ENCODE measurements around the gene GRIN2A.

GRIN2A gene

GRCh38 chr16:10128397-10129258, 53.6 kb downstream of the GRIN2A start:
- DNase-seq: no peak

- DNase-seq: no peak
Measured at GRCh38 chr16:10126686-10127085, 55.5 kb downstream of the GRIN2A start.

GRCh38 chr16:10123141-10123540, 59.1 kb downstream of the GRIN2A start:
- DNase-seq: no peak

- no peak for DNase-seq
Measured at GRCh38 chr16:10122546-10122945, 59.7 kb downstream of the GRIN2A start.

GRCh38 chr16:10121897-10122425, 60.3 kb downstream of the GRIN2A start:
- DNase-seq: no peak

- no peak for DNase-seq
Measured at GRCh38 chr16:10121491-10121890, 60.7 kb downstream of the GRIN2A start.

GRCh38 chr16:10120953-10121352, 61.3 kb downstream of the GRIN2A start:
- DNase-seq: no peak

GRCh38 chr16:10114409-10114808, 67.8 kb downstream of the GRIN2A start:
- DNase-seq: no peak

GRCh38 chr16:10113248-10113647, 69.0 kb downstream of the GRIN2A start:
- DNase-seq: no peak

GRCh38 chr16:10112021-10112420, 70.2 kb downstream of the GRIN2A start:
- DNase-seq: no peak

GRCh38 chr16:10111156-10111761, 71.0 kb downstream of the GRIN2A start:
- DNase-seq: no peak

GRCh38 chr16:10110552-10110951, 71.7 kb downstream of the GRIN2A start:
- no peak for DNase-seq

GRCh38 chr16:10107081-10107480, 75.1 kb downstream of the GRIN2A start:
- DNase-seq: no peak

- DNase-seq: no peak
Measured at GRCh38 chr16:10103700-10104099, 78.5 kb downstream of the GRIN2A start.

GRCh38 chr16:10103118-10103517, 79.1 kb downstream of the GRIN2A start:
- DNase-seq: no peak

GRCh38 chr16:10100829-10101228, 81.4 kb downstream of the GRIN2A start:
- no peak for DNase-seq

- DNase-seq: no peak
Measured at GRCh38 chr16:10098991-10099390, 83.2 kb downstream of the GRIN2A start.

GRCh38 chr16:10097271-10097670, 85.0 kb downstream of the GRIN2A start:
- DNase-seq: no peak

- no peak for DNase-seq
Measured at GRCh38 chr16:10093576-10093975, 88.7 kb downstream of the GRIN2A start.

- no peak for DNase-seq
Measured at GRCh38 chr16:10090816-10091215, 91.4 kb downstream of the GRIN2A start.

GRCh38 chr16:10088380-10088793, 93.8 kb downstream of the GRIN2A start:
- DNase-seq: no peak

GRCh38 chr16:10087151-10087550, 95.1 kb downstream of the GRIN2A start:
- DNase-seq: no peak

- no peak for DNase-seq
Measured at GRCh38 chr16:10086620-10087019, 95.6 kb downstream of the GRIN2A start.

GRCh38 chr16:10085078-10085798, 97.0 kb downstream of the GRIN2A start:
- no peak for DNase-seq

All from GF-D8 (cell line).